ENCODE measurements around the gene INTS13. TPM values are rescaled to one million over a fixed set of nuclear protein-coding genes. Genes with fewer than 3 reads are reported as not detected.
A peak's percentile ranks its signal among the peaks of the same experiment; 100 is the strongest.

INTS13 gene
- total RNA-seq, 3 donors from 2014 or later, result 15.0 to 17.6 (median 17.2) TPM

- TF ChIP-seq, protein P1, sequence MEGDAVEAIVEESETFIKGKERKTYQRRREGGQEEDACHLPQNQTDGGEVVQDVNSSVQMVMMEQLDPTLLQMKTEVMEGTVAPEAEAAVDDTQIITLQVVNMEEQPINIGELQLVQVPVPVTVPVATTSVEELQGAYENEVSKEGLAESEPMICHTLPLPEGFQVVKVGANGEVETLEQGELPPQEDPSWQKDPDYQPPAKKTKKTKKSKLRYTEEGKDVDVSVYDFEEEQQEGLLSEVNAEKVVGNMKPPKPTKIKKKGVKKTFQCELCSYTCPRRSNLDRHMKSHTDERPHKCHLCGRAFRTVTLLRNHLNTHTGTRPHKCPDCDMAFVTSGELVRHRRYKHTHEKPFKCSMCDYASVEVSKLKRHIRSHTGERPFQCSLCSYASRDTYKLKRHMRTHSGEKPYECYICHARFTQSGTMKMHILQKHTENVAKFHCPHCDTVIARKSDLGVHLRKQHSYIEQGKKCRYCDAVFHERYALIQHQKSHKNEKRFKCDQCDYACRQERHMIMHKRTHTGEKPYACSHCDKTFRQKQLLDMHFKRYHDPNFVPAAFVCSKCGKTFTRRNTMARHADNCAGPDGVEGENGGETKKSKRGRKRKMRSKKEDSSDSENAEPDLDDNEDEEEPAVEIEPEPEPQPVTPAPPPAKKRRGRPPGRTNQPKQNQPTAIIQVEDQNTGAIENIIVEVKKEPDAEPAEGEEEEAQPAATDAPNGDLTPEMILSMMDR (IDR thresholded peaks at IDR 0.05), result no peak
- peaks cover 8% of the 10 kb centered on the region for H3K4me1 ChIP-seq (ENCODE audit: low read depth)
- intact Hi-C loops (cut with DNase I, micrococcal nuclease), result no loop called here
- no peak overlapping the region for H3K4me3 ChIP-seq
- no peaks in the 10 kb centered on the region for H3K36me3 ChIP-seq (ENCODE audit: low read depth)
- no peaks in the 10 kb centered on the region for H3K9me3 ChIP-seq
- ATAC-seq, result no peak
- no peak for DNase-seq
These were observed 65.2 kb downstream of the INTS13 start for GRCh38 chr12:26872625-26873024.

DNA sequence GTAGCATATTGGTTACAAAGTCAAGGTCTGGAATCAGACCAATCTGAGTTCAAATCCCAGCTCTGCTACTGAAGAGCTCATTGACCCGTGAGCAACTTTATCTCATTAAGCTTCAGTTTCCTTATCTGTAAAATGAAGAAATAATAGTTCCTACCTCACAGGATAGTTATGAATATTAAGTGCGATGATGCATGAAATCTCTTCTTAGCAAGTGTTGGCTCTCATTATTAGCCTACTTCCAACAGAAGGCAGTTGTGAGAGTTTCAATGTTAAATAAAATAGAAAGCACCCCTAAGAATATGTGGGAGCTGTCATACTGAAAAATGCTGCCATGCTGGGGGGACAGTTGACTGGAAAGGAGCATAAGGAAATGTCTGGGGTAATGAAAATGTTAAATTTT lies 65.8 kb downstream of the INTS13 start:
- intact Hi-C loops (cut with DNase I, micrococcal nuclease), result no loop called here
- ATAC-seq (no peak), DNase-seq (no peak)
- Histone ChIP-seq H3K4me1 (ENCODE audit: low read depth) (peaks cover 8% of the 10 kb centered on the region), H3K36me3 (ENCODE audit: low read depth) (no peaks in the 10 kb centered on the region), H3K4me3 (no peak overlapping the region), H3K9me3 (no peaks in the 10 kb centered on the region)
- TF ChIP-seq, protein P1 (IDR thresholded peaks at IDR 0.05), result no peak

- Histone ChIP-seq H3K9me3 (no peaks in the 10 kb centered on the region), H3K4me1 (ENCODE audit: low read depth) (peaks cover 8% of the 10 kb centered on the region), H3K4me3 (no peak overlapping the region), H3K36me3 (ENCODE audit: low read depth) (no peaks in the 10 kb centered on the region)
- intact Hi-C loops (cut with DNase I, micrococcal nuclease), result no loop called here
- ATAC-seq (peak; percentile 83), DNase-seq (peak in 2 of 3 donors; percentile 32 to 42)
- TF ChIP-seq, protein P1 (IDR thresholded peaks at IDR 0.05), result no peak
These were observed 67.0 kb downstream of the INTS13 start for GRCh38 chr12:26870491-26871419.

DNA sequence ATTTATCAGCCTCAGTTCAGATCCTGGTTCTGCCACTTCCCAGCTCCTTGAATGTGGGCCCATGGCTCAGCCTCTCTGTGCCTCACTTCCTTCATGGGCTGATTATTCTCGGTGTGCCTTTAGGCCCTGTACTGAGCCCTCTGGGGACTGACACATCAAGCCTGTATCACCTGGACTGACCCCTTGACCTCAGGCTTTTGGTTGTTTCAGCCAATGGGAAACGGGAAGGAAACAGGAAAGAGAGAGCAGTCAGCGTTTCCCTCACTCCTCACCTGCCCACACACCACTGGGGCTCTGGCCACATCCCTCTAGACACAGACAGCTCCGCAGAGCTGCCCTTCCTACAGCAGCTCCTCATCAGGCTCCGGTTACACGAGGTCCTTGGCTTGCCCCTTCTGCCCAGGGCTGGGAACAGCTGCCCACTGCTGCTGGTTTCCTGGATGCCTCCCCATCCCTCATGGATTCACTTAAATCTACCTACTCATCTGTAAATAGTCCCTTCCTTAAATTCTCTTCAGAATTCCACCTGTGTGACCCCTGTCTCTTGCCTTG lies 67.8 kb downstream of the INTS13 start:
- intact Hi-C loops (cut with DNase I, micrococcal nuclease), result no loop called here
- H3K4me1 ChIP-seq (ENCODE audit: low read depth), result peaks cover 8% of the 10 kb centered on the region
- DNase-seq (no peak), ATAC-seq (peak; percentile 4)
- TF ChIP-seq, protein P1 (IDR thresholded peaks at IDR 0.05), result no peak
- H3K36me3 ChIP-seq (ENCODE audit: low read depth), result no peaks in the 10 kb centered on the region
- H3K9me3 ChIP-seq, result no peaks in the 10 kb centered on the region
- H3K4me3 ChIP-seq, result no peak overlapping the region

DNA sequence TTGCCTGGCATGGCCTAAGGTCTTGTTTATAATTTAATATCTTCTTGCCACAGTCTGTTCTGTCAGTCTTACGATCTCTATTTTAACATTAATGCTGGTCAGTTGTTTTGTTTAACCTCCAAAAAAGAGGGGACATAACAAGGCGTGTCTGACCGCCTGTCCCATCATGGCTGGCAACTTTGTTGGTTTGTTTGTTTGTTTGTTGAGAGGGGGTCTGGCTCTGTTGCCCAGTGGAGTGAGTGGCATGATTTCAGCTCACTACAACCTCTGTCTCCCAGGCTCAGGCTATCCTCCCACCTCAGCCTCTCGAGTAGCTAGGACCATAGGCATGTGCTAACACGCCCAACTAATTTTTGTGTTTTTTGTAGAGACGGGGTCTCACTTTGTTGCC lies 68.7 kb downstream of the INTS13 start:
- no peaks in the 10 kb centered on the region for H3K36me3 ChIP-seq (ENCODE audit: low read depth)
- H3K4me3 ChIP-seq, result no peak overlapping the region
- DNase-seq (no peak), ATAC-seq (no peak)
- intact Hi-C loops (cut with DNase I, micrococcal nuclease), result no loop called here
- TF ChIP-seq, protein P1 (IDR thresholded peaks at IDR 0.05), result no peak
- peaks cover 8% of the 10 kb centered on the region for H3K4me1 ChIP-seq (ENCODE audit: low read depth)
- H3K9me3 ChIP-seq, result no peaks in the 10 kb centered on the region
